Right lobe of liver (tissue), 6 donors: ENCODE data around the gene NSDHL. TPM values are rescaled to one million over a fixed set of nuclear protein-coding genes. Genes with fewer than 3 reads are reported as not detected.

Source experiments
- ATAC-seq, 4 donors: fragments of 200-7000 bp; cut with Tn5 transposase; one replicate each; pipeline ENCODE4 v1.9.1; 2020; ENCODE audit warnings: mild to moderate bottlenecking in 4 of 4, moderate library complexity in 4 of 4
- DNase-seq, 3 donors: peaks; one replicate each; pipeline ENCODE4 v3.0.0-alpha.2; 2020
- H3K27ac ChIP-seq, 3 donors: fragments of 200-600 bp; one replicate each; pipeline ENCODE4 v1.8.0; 2022
- H3K27me3 ChIP-seq, 2 donors: fragments of 200-600 bp; one replicate each; pipeline ENCODE4 v1.8.0; 2022
- H3K36me3 ChIP-seq, 4 donors: fragments of 200-600 bp; sonication (generic) in 1 of 4; one replicate each; pipeline versions ENCODE4 v1.5.1 to v1.8.0; 2017 to 2022; ENCODE audit warnings: control low read depth in 1 of 4
- H3K4me1 ChIP-seq, 4 donors: fragments of 200-600 bp; sonication (generic) in 1 of 4; one replicate each; pipeline versions ENCODE4 v1.5.1 to v1.8.0; 2017 to 2022; ENCODE audit warnings: control low read depth in 1 of 4
- H3K4me3 ChIP-seq, 3 donors: fragments of 200-600 bp; one replicate each; pipeline ENCODE4 v1.8.0; 2022
- H3K9me3 ChIP-seq, 4 donors: fragments of 200-600 bp; sonication (generic) in 1 of 4; one replicate each; pipeline versions ENCODE4 v1.5.1 to v1.8.0; 2017 to 2022; ENCODE audit warnings: control low read depth in 1 of 4
- POLR2A ChIP-seq: fragments of 450-650 bp; IDR thresholded peaks from one replicate; pipeline ENCODE4 v1.6.1; 2017; ENCODE audit warnings: antibody characterized with exemption, mild to moderate bottlenecking
- WGBS: methylation state at CpG from one replicate; pipeline ENCODE4 v1.1.6; 2018; ENCODE audit warnings: low coverage, low lambda C conversion rate; ENCODE audit not compliant: insufficient coverage; ENCODE audit errors: missing lambda C conversion rate; 5-methylcytosine and 5-hydroxymethylcytosine counted together
- intact Hi-C, 2 donors: fragments of 100-400 bp; cut with DNase I; formaldehyde crosslinking; loops; one replicate each; pipeline versions ENCODE4 v1.11.2 to v1.14.1; 2022
- total RNA-seq, 6 experiments: library from RNA; depleted of rRNA in 2 of 6; stranded (reverse); fragments of >200 nt in 2 of 6; fragmentation: NEBNext Ultra II Directional in 3 of 6; extraction: Animal tissue kit (Norgen Biotek cat#: 25700) in 3 of 6; gene quantifications; one replicate each; pipeline versions ENCODE4 v1.1.0 to v1.2.4, GENCODE V29; 2016 to 2023
- TF ChIP-seq, protein P1 (sequence below), 4 donors: fragments of 200-600 bp in 3 of 4; fragments of 450-650 bp in 1 of 4; IDR thresholded peaks; one replicate each; pipeline versions ENCODE4 v1.5.1 to v1.8.0; 2016 to 2022; ENCODE audit warnings: antibody characterized with exemption in 4 of 4, mild to moderate bottlenecking in 2 of 4
- donor health status: DM: no; HTN: yes; CAD: no.
- donor health status: DM: no; HTN: no; CAD: no.
- donor health status: DM: no; HTN: no; CAD: no.
- donor health status: DM: no; HTN: yes; CAD: no.
- donor health status: DM: no; HTN: yes; CAD: no.

NSDHL gene
- total RNA-seq, 6 experiments from 2014 or later = 16.1 to 38.2 (median 20.9) TPM

DNA sequence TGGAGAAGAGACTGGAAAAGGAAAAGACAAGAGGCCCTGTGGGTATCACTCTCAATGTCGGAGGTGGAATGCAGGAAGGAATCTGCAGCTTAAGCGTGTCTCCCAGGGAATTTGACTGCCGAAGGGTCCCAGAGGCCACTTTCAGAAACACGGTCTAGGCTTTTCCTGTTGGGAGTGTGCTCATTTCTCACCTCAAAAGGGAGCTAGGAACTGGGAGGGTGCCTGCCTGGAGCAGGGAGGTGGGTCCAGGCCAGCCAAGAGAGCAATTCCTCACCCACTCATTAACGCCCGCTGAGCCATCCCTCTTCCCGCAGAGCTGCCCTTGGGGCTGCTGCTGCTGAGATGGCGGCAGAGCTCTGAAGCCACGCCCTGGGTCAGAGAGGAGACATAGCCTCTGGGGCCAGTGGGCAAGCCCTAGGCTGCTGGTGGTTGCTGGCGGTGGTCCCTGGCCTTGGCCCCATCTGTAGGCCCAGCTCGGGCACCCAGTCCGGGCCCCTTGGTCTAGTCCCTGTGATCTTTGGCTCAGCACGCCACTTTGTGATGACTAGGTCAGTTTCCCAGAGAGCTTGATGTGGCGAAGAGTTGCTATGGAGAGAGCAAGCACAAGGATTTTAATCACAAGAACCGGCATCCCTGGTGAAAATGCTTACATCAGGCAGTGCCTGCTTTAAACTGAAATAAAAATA is 71.1 kb downstream of the NSDHL start:
- TF ChIP-seq, protein P1, sequence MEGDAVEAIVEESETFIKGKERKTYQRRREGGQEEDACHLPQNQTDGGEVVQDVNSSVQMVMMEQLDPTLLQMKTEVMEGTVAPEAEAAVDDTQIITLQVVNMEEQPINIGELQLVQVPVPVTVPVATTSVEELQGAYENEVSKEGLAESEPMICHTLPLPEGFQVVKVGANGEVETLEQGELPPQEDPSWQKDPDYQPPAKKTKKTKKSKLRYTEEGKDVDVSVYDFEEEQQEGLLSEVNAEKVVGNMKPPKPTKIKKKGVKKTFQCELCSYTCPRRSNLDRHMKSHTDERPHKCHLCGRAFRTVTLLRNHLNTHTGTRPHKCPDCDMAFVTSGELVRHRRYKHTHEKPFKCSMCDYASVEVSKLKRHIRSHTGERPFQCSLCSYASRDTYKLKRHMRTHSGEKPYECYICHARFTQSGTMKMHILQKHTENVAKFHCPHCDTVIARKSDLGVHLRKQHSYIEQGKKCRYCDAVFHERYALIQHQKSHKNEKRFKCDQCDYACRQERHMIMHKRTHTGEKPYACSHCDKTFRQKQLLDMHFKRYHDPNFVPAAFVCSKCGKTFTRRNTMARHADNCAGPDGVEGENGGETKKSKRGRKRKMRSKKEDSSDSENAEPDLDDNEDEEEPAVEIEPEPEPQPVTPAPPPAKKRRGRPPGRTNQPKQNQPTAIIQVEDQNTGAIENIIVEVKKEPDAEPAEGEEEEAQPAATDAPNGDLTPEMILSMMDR (IDR thresholded peaks at IDR 0.05) = no peak
- no peak for TF ChIP-seq POLR2A
- no peaks in the 10 kb centered on the region for H3K4me1 ChIP-seq
- no peaks in the 10 kb centered on the region for H3K9me3 ChIP-seq
- 78% methylated on average over 1 of the region's 15 CpGs for WGBS
- H3K4me3 ChIP-seq = no peak overlapping the region
- H3K27ac ChIP-seq = no peak overlapping the region
- ATAC-seq = no peak
- intact Hi-C loops = no loop called here
- peak in 1 of 3 donors; percentile 40 for DNase-seq
- no peaks in the 10 kb centered on the region for H3K36me3 ChIP-seq
- H3K27me3 ChIP-seq = peaks cover 0 to 7% of the 10 kb centered on the region in 2 donors

DNA sequence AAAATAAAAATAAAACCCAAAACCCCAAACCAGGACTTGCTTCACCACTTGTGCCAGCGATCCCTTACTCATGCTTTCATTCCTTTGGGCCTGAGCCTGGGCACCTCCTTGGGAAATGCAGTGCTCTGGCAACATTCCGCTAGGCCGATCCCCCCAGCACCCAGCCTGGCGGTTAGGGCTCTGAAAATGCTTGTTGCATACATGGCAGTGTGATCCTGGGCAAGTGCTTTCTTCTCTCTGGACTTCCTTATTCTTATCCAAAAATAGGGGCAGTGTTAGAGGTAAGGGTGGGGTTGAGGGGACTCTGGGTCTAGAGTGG is 71.6 kb downstream of the NSDHL start:
- H3K4me3 ChIP-seq = no peak overlapping the region
- 82% methylated on average over 3 of the region's 4 CpGs for WGBS
- ATAC-seq (no peak), DNase-seq (no peak)
- H3K36me3 ChIP-seq = no peaks in the 10 kb centered on the region
- H3K27me3 ChIP-seq = peaks cover 0 to 7% of the 10 kb centered on the region in 2 donors
- no peaks in the 10 kb centered on the region for H3K9me3 ChIP-seq
- intact Hi-C loops = no loop called here
- no peaks in the 10 kb centered on the region for H3K4me1 ChIP-seq
- H3K27ac ChIP-seq = no peak overlapping the region
- TF ChIP-seq, protein P1 (IDR thresholded peaks at IDR 0.05) = no peak
- no peak for TF ChIP-seq POLR2A

DNA sequence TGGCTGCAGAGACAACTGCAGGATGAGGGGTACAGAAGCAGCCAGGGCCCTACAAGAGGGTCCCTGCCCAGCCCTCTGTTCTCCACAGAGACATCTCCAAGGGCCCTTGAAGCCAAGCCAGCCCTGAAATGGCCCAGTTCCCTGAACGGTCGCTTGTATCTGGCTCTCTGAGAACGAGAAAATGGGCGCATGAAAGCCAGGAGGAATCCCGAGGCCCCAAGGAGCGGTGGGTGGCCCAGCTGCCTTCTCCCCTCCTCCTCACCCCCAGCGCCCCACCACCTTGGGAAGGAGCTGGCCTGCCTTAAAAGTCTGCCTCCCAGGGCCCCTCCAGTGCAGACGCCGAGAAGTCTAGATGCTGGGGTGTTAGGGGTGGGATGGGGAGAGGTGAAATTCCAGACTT is 72.7 kb downstream of the NSDHL start:
- intact Hi-C loops = no loop called here

DNA sequence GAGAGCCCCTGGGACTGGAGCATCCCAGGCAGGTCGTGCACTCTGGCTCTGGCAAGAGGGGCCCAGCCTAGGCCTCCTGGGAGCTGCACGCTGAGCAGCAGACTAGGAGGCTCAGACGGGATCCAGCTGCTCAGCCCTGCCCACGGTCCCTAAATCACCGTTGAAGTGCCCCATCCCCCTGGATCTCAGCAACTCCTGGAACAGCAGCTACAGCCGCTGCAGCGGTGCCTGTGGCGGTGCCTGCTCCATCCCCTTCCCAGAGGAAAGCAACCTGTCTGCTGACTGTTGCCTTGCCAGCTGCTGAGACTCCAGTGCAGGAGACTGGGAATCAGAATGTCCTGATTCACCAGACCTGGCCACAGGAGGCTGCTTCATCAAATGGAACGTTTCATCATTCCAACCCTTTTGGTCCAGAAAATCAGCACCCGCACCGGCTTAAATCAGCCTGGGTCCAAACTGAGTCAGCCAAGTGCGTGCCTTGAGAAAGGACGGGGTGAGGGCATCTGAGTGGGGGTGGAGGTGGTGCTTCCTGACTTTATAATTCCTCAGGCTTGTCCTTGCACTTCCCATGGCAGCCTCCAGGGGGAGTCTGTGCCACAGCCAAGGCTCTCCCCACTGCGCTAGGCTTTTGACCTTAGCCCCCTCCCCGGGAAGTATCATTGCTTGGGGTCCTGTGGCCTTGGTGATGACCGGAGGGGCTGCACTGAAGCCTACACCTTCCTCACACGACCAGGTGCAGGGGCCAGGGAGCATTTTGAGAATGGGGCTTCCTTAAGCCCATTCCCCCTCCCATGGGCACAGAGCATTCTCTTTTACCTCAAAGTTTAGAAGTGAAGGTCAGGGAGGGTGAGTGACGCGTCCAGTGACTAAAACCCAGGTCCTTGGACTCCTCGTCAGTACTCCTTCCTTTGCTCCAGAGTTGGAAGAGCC is 73.6 kb downstream of the NSDHL start:
- Histone ChIP-seq H3K27ac (no peak overlapping the region), H3K4me3 (no peak overlapping the region), H3K9me3 (no peaks in the 10 kb centered on the region), H3K27me3 (peaks cover 0 to 7% of the 10 kb centered on the region in 2 donors), H3K36me3 (no peaks in the 10 kb centered on the region), H3K4me1 (no peaks in the 10 kb centered on the region)
- intact Hi-C loops = no loop called here
- DNase-seq (peak in 2 of 3 donors; percentile 39 to 61), ATAC-seq (peak; percentile 59 to 77 (median 72))
- 33% methylated on average over 9 of the region's 20 CpGs for WGBS
- TF ChIP-seq POLR2A = no peak
- TF ChIP-seq, protein P1 (IDR thresholded peaks at IDR 0.05) = peak; percentile 52 to 72 (median 64)

More for the DNA sequence above, 72.7 kb downstream of the NSDHL start:
- Histone ChIP-seq H3K36me3 (no peaks in the 10 kb centered on the region), H3K27me3 (peaks cover 0 to 7% of the 10 kb centered on the region in 2 donors), H3K27ac (no peak overlapping the region), H3K4me1 (no peaks in the 10 kb centered on the region), H3K4me3 (no peak overlapping the region), H3K9me3 (no peaks in the 10 kb centered on the region)
- peak in 1 of 3 donors; percentile 31 for DNase-seq
- ATAC-seq = no peak
- TF ChIP-seq, protein P1 (IDR thresholded peaks at IDR 0.05) = no peak
- no peak for TF ChIP-seq POLR2A
- no CpG with 5 or more reads among the region's 9 CpGs for WGBS
